Heart left ventricle (tissue), 13 donors: ENCODE measurements around the gene NAA50.

Experiments
- POLR2A ChIP-seq, 2 donors: fragments of 450-650 bp; IDR thresholded peaks; one replicate each; pipeline ENCODE4 v1.6.1; 2017; ENCODE audit warnings: antibody characterized with exemption in 2 of 2, mild to moderate bottlenecking in 2 of 2, moderate library complexity in 2 of 2
- TF ChIP-seq, protein P1 (sequence below), 12 donors: fragments of 200-600 bp; sonication (generic) in 4 of 12; IDR thresholded peaks; one replicate each; pipeline versions ENCODE4 v1.5.0 to v1.8.0; 2018 to 2022; ENCODE audit warnings: antibody characterized with exemption in 12 of 12, mild to moderate bottlenecking in 5 of 12
- donor health status: ischemic (EF 13 %, LVEDD 7.1; RV severe dilation, severe dysfunction).
- donor health status: DM: no; HTN: yes; CAD: no.
- donor health status: DM: no; HTN: no; CAD: no.
- donor health status: ischemic (EF 25% LVEDD 6.9; RV normal size, moderate dysfunction).
- donor health status: ischemic (EF 25% LVEDD 5.7; RV mildly dilated, moderate dysfunction).
- donor health status: ischemic (EF 35%, LVEDD 5.7; RV mildly dilated, moderate dysfunction).
- donor health status: nonischemic (EF 11% LVEDD 7.7; RV severe dilation, severe dysfunction).
- donor health status: DM: yes; HTN: yes; CAD: no.
- donor health status: PGD.
- donor health status: ischemic (EF 29% LVEDD 5.4; RV normal size, mild dysfunction).
- donor health status: nonischemic (EF 23%, LVEDD 6.1; RV moderate dilation, normal function).

DNA sequence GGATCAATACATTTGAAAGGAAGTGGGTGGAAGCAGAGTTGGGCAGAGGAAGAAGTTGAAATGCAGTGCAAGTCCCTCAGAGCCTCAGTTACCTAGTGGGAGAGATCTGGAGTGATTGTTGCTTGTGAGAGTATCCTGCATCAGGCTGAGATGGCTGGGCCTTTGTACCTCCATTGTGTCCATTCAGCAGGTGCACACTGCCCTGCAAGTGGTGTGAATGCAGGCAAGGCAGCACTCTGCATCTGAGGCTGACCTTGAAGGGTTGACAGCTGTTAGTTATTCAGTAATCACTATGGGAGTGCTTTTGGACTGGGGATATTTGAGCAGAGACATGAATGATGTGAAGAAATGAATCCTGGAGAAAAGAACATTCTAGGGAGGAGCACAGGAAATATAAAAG, 25.9 kb upstream of the NAA50 start:
- TF ChIP-seq, protein P1, sequence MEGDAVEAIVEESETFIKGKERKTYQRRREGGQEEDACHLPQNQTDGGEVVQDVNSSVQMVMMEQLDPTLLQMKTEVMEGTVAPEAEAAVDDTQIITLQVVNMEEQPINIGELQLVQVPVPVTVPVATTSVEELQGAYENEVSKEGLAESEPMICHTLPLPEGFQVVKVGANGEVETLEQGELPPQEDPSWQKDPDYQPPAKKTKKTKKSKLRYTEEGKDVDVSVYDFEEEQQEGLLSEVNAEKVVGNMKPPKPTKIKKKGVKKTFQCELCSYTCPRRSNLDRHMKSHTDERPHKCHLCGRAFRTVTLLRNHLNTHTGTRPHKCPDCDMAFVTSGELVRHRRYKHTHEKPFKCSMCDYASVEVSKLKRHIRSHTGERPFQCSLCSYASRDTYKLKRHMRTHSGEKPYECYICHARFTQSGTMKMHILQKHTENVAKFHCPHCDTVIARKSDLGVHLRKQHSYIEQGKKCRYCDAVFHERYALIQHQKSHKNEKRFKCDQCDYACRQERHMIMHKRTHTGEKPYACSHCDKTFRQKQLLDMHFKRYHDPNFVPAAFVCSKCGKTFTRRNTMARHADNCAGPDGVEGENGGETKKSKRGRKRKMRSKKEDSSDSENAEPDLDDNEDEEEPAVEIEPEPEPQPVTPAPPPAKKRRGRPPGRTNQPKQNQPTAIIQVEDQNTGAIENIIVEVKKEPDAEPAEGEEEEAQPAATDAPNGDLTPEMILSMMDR (IDR thresholded peaks at IDR 0.05) = no peak
- no peak for TF ChIP-seq POLR2A (IDR thresholded peaks at IDR 0.05)
